GM12878 (cell line): Measurements from ENCODE around the gene ADAMTSL3. TPM values are rescaled to one million over a fixed set of nuclear protein-coding genes. Genes with fewer than 3 reads are reported as not detected.
A peak's percentile ranks its signal among the peaks of the same experiment; 100 is the strongest.

Source experiments
- ATAC-seq: fragments of 200-7000 bp; cut with Tn5 transposase; 3 replicates; pipeline ENCODE4 v1.9.1; 2020; ENCODE audit warnings: mild to moderate bottlenecking, moderate library complexity
- BruUV-seq: library from RNA; stranded (reverse); fragments of 400-500 nt; replicated peaks from 2 replicates; lab custom pipeline; 2021; lab: Mats Ljungman, UMichigan
- CTCF ChIA-PET: fragments of 300-600 bp; sonication (Branson Sonifier 250); formaldehyde crosslinking; extraction: SDS; loops from one replicate; lab custom pipeline; 2021; ENCODE audit warnings: inconsistent platforms; lab: Yijun Ruan, JAX
- POLR2A ChIA-PET: fragments of 350-600 bp; formaldehyde crosslinking; extraction: SDS; loops from one replicate; lab custom pipeline; 2021; ENCODE audit warnings: inconsistent platforms; lab: Charles Lee
- RAD21 ChIA-PET: fragments of 300-600 bp; sonication (Branson Sonifier 250); formaldehyde crosslinking; loops from one replicate; lab custom pipeline; 2023; ENCODE audit warnings: antibody characterized with exemption; ENCODE audit not compliant: unreplicated experiment; lab: Charles Lee
- SMC1A ChIA-PET: fragments of 300-600 bp; sonication (Branson Sonifier 250); formaldehyde crosslinking; loops from one replicate; lab custom pipeline; 2023; ENCODE audit not compliant: unreplicated experiment, uncharacterized antibody; lab: Charles Lee
- DNase-seq: peaks from one replicate; pipeline ENCODE4 v3.0.0-alpha.2; 2011; ENCODE audit warnings: low read depth, low spot score
- FAIRE-seq: peaks from 3 replicates; lab custom pipeline; 2011; peaks lifted over from hg19 to GRCh38; lab: Jason Lieb, UNC
- H2AFZ ChIP-seq: 2 replicates; pipeline ENCODE4 v1.6.0; 2011; ENCODE audit warnings: low read depth, low read length, control low read depth; ENCODE audit not compliant: control insufficient read depth
- H3K27ac ChIP-seq: 2 replicates; pipeline ENCODE4 v1.5.1; 2011; ENCODE audit warnings: control low read depth; ENCODE audit not compliant: control insufficient read depth, insufficient read depth
- H3K27me3 ChIP-seq, 2 experiments: replicated peaks in 1 of 2; 2 replicates each; pipeline versions ENCODE4 v1.6.0 to v1.6.1; 2011; ENCODE audit warnings: low read length in 1 of 2; ENCODE audit not compliant: control insufficient read depth in 2 of 2, insufficient read depth in 2 of 2
- H3K36me3 ChIP-seq, 2 experiments: 2 replicates each; pipeline ENCODE4 v1.5.1; 2011; ENCODE audit warnings: low read length in 1 of 2; ENCODE audit not compliant: control insufficient read depth in 2 of 2, insufficient read depth in 2 of 2
- H3K4me1 ChIP-seq: 2 replicates; pipeline ENCODE4 v1.6.1; 2011; ENCODE audit warnings: mild to moderate bottlenecking, low read length, moderate library complexity, mixed read lengths; ENCODE audit not compliant: control insufficient read depth, insufficient read depth
- H3K4me2 ChIP-seq: 2 replicates; pipeline ENCODE4 v1.6.0; 2011; ENCODE audit warnings: control low read depth; ENCODE audit not compliant: control insufficient read depth, insufficient read depth
- H3K4me3 ChIP-seq: fragments of 200-600 bp; sonication (generic); 2 replicates; pipeline ENCODE4 v1.5.1; 2016
- H3K79me2 ChIP-seq: 2 replicates; pipeline ENCODE4 v1.6.0; 2011; ENCODE audit warnings: low read length; ENCODE audit not compliant: control insufficient read depth, insufficient read depth
- H3K9ac ChIP-seq: 2 replicates; pipeline ENCODE4 v1.8.0; 2011; ENCODE audit warnings: low read length, control low read depth, mixed read lengths; ENCODE audit not compliant: control insufficient read depth, insufficient read depth
- H3K9me3 ChIP-seq: replicated peaks from 3 replicates; pipeline ENCODE4 v1.5.1; 2011; ENCODE audit warnings: mild to moderate bottlenecking, low read length; ENCODE audit not compliant: control insufficient read depth, insufficient read depth
- H4K20me1 ChIP-seq: 2 replicates; pipeline ENCODE4 v1.6.0; 2011; ENCODE audit not compliant: control insufficient read depth, insufficient read depth
- BHLHE40 ChIP-seq, 2 experiments: fragments of 450-650 bp in 1 of 2; IDR thresholded peaks; 2 replicates each; pipeline ENCODE4 v1.6.1; 2011 to 2017; ENCODE audit warnings: low read depth in 2 of 2, borderline replicate concordance in 1 of 2, improper control_type of control experiment in 1 of 2, low read length in 1 of 2, mild to moderate bottlenecking in 1 of 2
- CEBPB ChIP-seq, 2 experiments: fragments of 150-350 bp in 1 of 2; IDR thresholded peaks; 2 replicates each; pipeline ENCODE4 v1.6.1; 2012 to 2014; ENCODE audit warnings: low read depth in 2 of 2, low read length in 2 of 2, borderline replicate concordance in 1 of 2, inconsistent platforms in 1 of 2
- CREM ChIP-seq: IDR thresholded peaks from 2 replicates; pipeline ENCODE4 v1.6.1; 2014; ENCODE audit warnings: antibody characterized with exemption, low read depth
- CTCF ChIP-seq, 3 experiments: IDR thresholded peaks in 2 of 3; conservative IDR thresholded peaks in 1 of 3; 2 replicates each; pipeline ENCODE4 v1.5.1; 2011; ENCODE audit warnings: low read depth in 3 of 3, low read length in 3 of 3, mild to moderate bottlenecking in 3 of 3, control low read depth in 2 of 3, moderate library complexity in 2 of 3, inconsistent platforms in 1 of 3, mixed read lengths in 1 of 3; ENCODE audit not compliant: control insufficient read depth in 2 of 3, insufficient read depth in 1 of 3; ENCODE audit errors: extremely low read depth in 1 of 3
- DPF2 ChIP-seq: fragments of 450-650 bp; IDR thresholded peaks from 2 replicates; pipeline ENCODE4 v1.6.1; 2017; ENCODE audit warnings: mild to moderate bottlenecking
- EED ChIP-seq: sonication (generic); IDR thresholded peaks from 2 replicates; pipeline ENCODE4 v1.6.1; 2016; ENCODE audit warnings: antibody characterized with exemption, low read depth
- IKZF2 ChIP-seq, 2 experiments: fragments of 450-650 bp; IDR thresholded peaks; 2 replicates each; pipeline ENCODE4 v1.6.1; 2017; ENCODE audit warnings: mild to moderate bottlenecking in 2 of 2, moderate library complexity in 2 of 2
- MEF2A ChIP-seq: IDR thresholded peaks from 2 replicates; pipeline ENCODE4 v1.6.1; 2011; ENCODE audit warnings: low read depth, mild to moderate bottlenecking, low read length, moderate library complexity; ENCODE audit not compliant: insufficient read depth
- MXI1 ChIP-seq: fragments of 150-350 bp; IDR thresholded peaks from 2 replicates; pipeline ENCODE4 v1.6.1; 2011; ENCODE audit warnings: low read depth, mild to moderate bottlenecking, inconsistent platforms, low read length, improper control_type of control experiment
- POLR2AphosphoS2 ChIP-seq: IDR thresholded peaks from 2 replicates; pipeline ENCODE4 v1.6.1; 2011; ENCODE audit warnings: low read depth, mild to moderate bottlenecking, low read length, improper control_type of control experiment, moderate library complexity
- RAD21 ChIP-seq: IDR thresholded peaks from 2 replicates; pipeline ENCODE4 v1.6.1; 2011; ENCODE audit warnings: mild to moderate bottlenecking, low read depth, low read length, moderate library complexity; ENCODE audit not compliant: insufficient read depth
- RCOR1 ChIP-seq: conservative IDR thresholded peaks from 2 replicates; pipeline ENCODE4 v1.6.1; 2012; ENCODE audit warnings: low read depth, low read length, improper control_type of control experiment
- SMAD5 ChIP-seq: IDR thresholded peaks from 2 replicates; pipeline ENCODE4 v1.6.1; 2016; ENCODE audit warnings: antibody characterized with exemption, low read depth
- SMC3 ChIP-seq: IDR thresholded peaks from 2 replicates; pipeline ENCODE4 v1.6.1; 2011; ENCODE audit warnings: low read length, improper control_type of control experiment, borderline replicate concordance
- TAF1 ChIP-seq: IDR thresholded peaks from 2 replicates; pipeline ENCODE4 v1.6.1; 2011; ENCODE audit warnings: mild to moderate bottlenecking, low read depth, low read length, borderline replicate concordance
- ZNF274 ChIP-seq: IDR thresholded peaks from one replicate; pipeline ENCODE4 v1.8.0; 2011; ENCODE audit not compliant: insufficient read length, insufficient read depth
- ZNF384 ChIP-seq: IDR thresholded peaks from 2 replicates; pipeline ENCODE4 v1.6.1; 2012; ENCODE audit warnings: low read depth, mild to moderate bottlenecking, low read length, improper control_type of control experiment, borderline replicate concordance
- WGBS: methylation state at CpG from one replicate; pipeline ENCODE4 v1.1.6; 2016; ENCODE audit warnings: low lambda C conversion rate; ENCODE audit not compliant: insufficient replicate concordance, insufficient coverage; ENCODE audit errors: missing lambda C conversion rate; 5-methylcytosine and 5-hydroxymethylcytosine counted together
- in situ Hi-C: fragments of 300-500 bp; cut with MboI; formaldehyde crosslinking; loops from 9 replicates; pipeline ENCODE4 v1.14.3; 2018; ENCODE audit warnings: mixed read lengths
- intact Hi-C: fragments of 100-400 bp; cut with micrococcal nuclease; formaldehyde crosslinking; loops from one replicate; pipeline ENCODE4 v1.14.2; 2022; ENCODE audit not compliant: unreplicated experiment
- polyA plus RNA-seq, 11 experiments: library from polyadenylated mRNA; depleted of rRNA in 4 of 11; unstranded in 6 of 11; stranded (reverse) in 5 of 11; fragments of >200 nt; fragmentation: Nextera tagmentation in 4 of 11; fragmentation: Illumina TruSeq in 1 of 11; extraction: Ambion mirVana in 4 of 11; extraction: Trizol in 1 of 11; gene quantifications; 1 replicate in 1 of 11; 2 replicates in 10 of 11; pipeline versions ENCODE4 v1.2.1 to v1.2.3, GENCODE V29; 2011 to 2016; ENCODE audit warnings: inconsistent platforms in 2 of 11, missing spikeins in 2 of 11, low read depth in 1 of 11
- total RNA-seq, 4 experiments: library from RNA; depleted of rRNA in 3 of 4; stranded (reverse); fragments of >200 nt in 3 of 4; fragmentation: Illumina TruSeq in 1 of 4; extraction: Trizol in 1 of 4; gene quantifications; 2 replicates each; pipeline versions ENCODE4 v1.2.1 to v1.2.3, GENCODE V29; 2013 to 2021

ADAMTSL3 gene
- total and polyA plus RNA-seq, 10 of the 15 experiments (the other 5 are each of a cell fraction or from before 2014, with no cell fraction given), result 0.01 to 0.28 (median 0.13) TPM

DNA sequence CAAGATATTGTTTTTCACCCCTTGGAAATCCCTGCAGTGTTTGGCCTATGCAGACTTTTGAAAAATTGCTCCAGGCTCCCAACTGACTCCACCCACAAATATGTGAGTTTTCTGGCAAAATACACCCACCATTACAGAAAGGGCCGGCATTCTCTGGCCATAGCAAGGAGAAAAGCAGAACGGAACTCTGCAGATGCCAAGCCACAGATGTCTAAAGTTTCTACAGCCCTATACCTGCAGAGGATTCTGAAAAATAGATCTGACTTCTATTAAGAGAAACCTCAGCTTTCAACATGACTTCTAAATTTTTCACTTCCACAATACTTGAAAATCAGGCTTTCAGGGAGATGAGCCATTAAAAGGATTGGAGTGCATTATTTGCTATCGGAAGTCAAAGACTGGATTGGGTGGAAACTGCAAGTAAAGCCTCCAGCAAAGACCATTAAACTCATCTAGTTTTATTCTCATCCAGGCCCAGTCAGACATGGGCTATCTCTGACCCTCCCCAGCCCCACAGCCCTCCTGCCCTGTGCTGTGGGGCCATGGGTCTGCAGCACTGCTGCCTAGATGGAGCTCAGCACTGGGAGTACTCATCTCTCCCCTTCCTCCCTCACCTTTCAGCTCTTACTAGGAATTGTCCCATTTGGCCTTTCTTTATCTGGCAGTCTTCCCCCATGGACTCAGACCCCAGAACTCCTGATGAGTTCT, 338.6 kb downstream of the ADAMTSL3 start (continued):
- TF ChIP-seq RCOR1 (no peak), POLR2AphosphoS2 (no peak), TAF1 (no peak), BHLHE40 (IDR thresholded peaks at IDR 0.05; ENCODE audit: borderline replicate concordance in 1 of 2, low read depth in 2 of 2, low read length in 1 of 2) (no peak), SMAD5 (no peak), CEBPB (IDR thresholded peaks at IDR 0.05; ENCODE audit: borderline replicate concordance in 1 of 2, low read depth in 2 of 2, low read length in 2 of 2) (no peak), ZNF384 (no peak), MEF2A (peak; percentile 39; the same call in 1 of the 2 replicates), IKZF2 (IDR thresholded peaks at IDR 0.05) (peak; percentile 25 to 30; a peak in 1 of 4 replicates), DPF2 (no peak), EED (peak; percentile 64; the same call in 1 of the 2 replicates), ZNF274 (no peak), MXI1 (no peak)

- SMC1A ChIA-PET, result interaction anchor here (0.7 to 3.2 kb wide), 23 partner anchors 8 to 428 kb away, joined by 3 to 19 read pairs (median 4); no protein-coding TSS in a partner anchor
- H3K36me3 ChIP-seq, result no peaks in the 10 kb centered on the region
- peak; percentile 84 for TF ChIP-seq RAD21
- peak; percentile 13 to 44 (median 33); a peak in 4 of 6 replicates for TF ChIP-seq CTCF (IDR thresholded peaks at IDR 0.05 in 2 of 3, conservative IDR thresholded peaks at IDR 0.05 in 1 of 3; ENCODE audit: control insufficient read depth in 2 of 3, extremely low read depth in 1 of 3, insufficient read depth in 1 of 3, low read depth in 3 of 3, low read length in 3 of 3)
- peak; percentile 96 for TF ChIP-seq ZNF384
- TF ChIP-seq CREM, result no peak
- TF ChIP-seq SMC3, result peak; percentile 67; the same call in 1 of the 2 replicates
- TF ChIP-seq BHLHE40 (IDR thresholded peaks at IDR 0.05; ENCODE audit: borderline replicate concordance in 1 of 2, low read depth in 2 of 2, low read length in 1 of 2), result no peak
- TF ChIP-seq, all 136 proteins: peak for 4
- Histone ChIP-seq H3K4me2 (no peak overlapping the region), H3K79me2 (no peaks in the 10 kb centered on the region), H3K4me1 (peaks cover 31% of the 10 kb centered on the region), H3K9me3 (no peaks in the 10 kb centered on the region), H3K9ac (no peak overlapping the region), H4K20me1 (no peaks in the 10 kb centered on the region), H3K27ac (no peak overlapping the region; the same call in 1 of the 2 replicates), H2AFZ (no peak overlapping the region; the same call in 1 of the 2 replicates), H3K4me3 (no peak overlapping the region), H3K27me3 (no peaks in the 10 kb centered on the region)
- ChIA-PET CTCF (interaction anchor here (0.7 to 5.0 kb wide), 30 partner anchors 10 to 555 kb away, joined by 3 to 29 read pairs (median 4); no protein-coding TSS in a partner anchor), POLR2A (interaction anchor here (0.7 to 1.6 kb wide), 2 partner anchors 10 to 73 kb away, joined by 3 to 5 read pairs; no protein-coding TSS in a partner anchor), RAD21 (interaction anchor here (0.8 to 3.1 kb wide), 16 partner anchors 10 to 428 kb away, joined by 3 to 31 read pairs (median 4); no protein-coding TSS in a partner anchor)
- in situ Hi-C loops (no loop called here), intact Hi-C loops (loop anchor here (5.0 to 10.0 kb wide), 2 partner anchors 66 to 259 kb away; no protein-coding TSS in a partner anchor)
- BruUV-seq, result no TSS peak
- no peak for ATAC-seq
- FAIRE-seq, result no peak
- 0% methylated on average over 2 of the region's 2 CpGs for WGBS
- DNase-seq, result no peak
These were observed 339.7 kb downstream of the ADAMTSL3 start for GRCh38 chr15:83993591-83993990.
